COLO668 (cell line): ENCODE data around the gene KRTAP5-6.

Source experiments
- DNase-seq: peaks from one replicate; lab custom pipeline; 2025; ENCODE audit not compliant: unreplicated experiment; lab: John Stamatoyannopoulos, UW

KRTAP5-6 gene

GRCh38 chr11:1732418-1733008 lies 35.5 kb downstream of the KRTAP5-6 start:
- no peak for DNase-seq

DNA sequence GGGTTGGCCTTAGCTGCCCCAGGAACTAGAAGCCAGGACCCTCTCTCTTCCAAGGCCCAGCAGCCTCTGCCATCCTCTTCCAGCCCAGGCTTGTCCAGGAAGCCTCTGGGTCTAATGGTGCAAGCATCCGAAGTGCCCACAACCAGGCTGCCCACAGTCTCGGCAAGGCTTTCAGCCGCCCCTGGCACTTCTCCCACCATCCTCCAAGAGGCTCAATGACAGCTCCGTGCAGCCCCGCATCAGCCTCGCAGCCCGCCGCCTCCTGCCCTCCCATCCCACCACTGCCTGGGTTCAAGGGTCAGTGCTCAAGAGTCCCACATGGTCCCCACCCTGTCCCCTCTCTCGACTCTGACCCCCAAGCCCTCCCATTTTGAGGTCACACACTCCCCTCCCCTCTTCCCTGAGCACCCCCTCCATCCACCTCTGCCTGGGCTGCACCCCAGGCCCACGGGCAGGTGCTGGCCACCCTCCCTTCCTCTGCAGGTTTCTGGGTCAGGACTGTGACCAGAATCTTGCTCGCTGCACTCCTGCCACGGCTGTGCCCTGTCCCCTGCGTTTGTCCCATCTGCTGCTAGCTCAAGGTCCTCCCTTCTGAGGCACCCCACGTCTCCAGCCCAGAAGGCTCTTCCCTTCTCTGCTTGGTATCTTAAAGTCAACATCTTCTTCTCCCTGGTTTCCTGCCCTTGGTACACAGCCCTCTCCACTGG lies 36.2 kb downstream of the KRTAP5-6 start:
- no peak for DNase-seq

GRCh38 chr11:1733716-1734640 lies 37.0 kb downstream of the KRTAP5-6 start:
- no peak for DNase-seq

GRCh38 chr11:1734641-1735081 lies 37.7 kb downstream of the KRTAP5-6 start:
- DNase-seq, result no peak

DNA sequence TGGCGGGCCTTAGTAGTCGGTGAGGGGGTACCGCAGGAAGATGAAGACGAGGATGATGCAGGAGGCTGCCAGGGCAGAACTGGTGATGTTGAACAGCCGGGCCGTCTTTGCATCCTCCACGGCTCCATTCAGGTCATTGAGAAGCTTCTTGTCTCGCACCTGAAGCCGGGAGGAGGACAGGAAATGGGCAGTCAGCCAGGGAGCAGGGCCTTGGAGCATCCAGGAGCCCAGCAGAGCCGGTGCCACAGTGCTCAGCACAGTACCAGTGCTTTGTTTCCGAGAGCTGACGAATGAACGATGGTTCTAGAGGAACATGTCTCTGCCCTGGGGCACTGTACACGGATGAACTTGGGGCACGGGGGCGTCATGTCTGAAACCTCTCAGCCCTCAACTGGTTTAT lies 38.3 kb downstream of the KRTAP5-6 start:
- no peak for DNase-seq

DNA sequence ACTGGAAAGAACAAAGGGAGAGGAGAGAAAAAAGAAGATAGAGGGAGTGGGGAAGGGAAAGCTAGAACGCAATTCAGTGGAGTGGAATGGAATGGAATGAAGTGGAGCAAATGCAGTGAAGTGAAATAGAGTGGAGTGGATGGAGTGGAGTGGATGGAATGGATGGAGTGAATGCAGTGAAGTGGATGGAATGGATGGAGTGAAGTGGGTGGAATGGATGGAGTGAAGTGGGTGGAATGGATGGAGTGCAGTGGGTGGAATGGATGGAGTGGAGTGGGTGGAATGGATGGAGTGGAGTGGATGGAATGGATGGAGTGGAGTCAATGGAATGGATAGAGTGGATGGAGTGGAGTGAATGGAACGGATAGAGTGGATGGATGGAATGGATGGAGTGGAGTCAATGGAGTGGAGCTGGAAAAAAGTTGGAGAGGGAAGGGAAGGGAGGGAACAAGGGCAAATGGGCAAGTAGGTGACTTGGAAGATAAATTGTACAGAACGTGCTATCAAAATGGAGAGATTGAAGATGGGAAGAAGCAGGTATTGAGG lies 39.5 kb downstream of the KRTAP5-6 start:
- DNase-seq, result no peak

DNA sequence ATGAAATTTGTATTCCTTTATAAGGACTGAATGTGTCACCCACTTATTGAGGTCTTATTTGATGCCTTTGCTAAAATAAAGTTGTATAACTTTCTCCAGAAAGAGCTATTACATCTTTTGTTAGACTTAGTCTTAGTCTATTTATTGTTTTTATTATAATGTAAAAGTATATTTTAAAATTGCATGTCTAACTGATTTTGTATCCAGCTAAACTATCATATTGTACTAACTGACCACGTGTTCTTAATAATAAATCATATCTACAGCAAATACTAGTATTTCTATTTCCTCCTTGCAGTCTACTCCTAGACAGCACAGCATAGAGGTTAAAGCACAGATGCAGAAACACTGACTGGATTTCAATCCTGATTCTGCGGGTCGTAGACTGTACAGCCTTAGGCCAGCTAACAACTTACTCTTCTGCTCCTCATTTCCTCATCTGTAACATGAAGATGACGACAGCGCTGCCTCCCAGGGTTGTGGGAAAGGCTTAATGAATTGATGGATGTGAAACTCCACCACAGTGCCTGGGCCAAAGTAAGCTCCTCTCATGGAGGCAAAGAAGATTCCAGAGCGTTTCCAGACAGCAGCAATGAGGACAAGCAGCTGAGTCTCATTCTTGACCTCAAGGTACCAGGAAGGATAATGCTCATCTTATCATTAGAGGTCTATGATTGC lies 40.2 kb downstream of the KRTAP5-6 start:
- no peak for DNase-seq

GRCh38 chr11:1738380-1738779 lies 41.4 kb downstream of the KRTAP5-6 start:
- DNase-seq, result no peak

GRCh38 chr11:1739576-1739975 lies 42.6 kb downstream of the KRTAP5-6 start:
- no peak for DNase-seq

GRCh38 chr11:1740786-1741530 lies 44.0 kb downstream of the KRTAP5-6 start:
- DNase-seq, result no peak

GRCh38 chr11:1741741-1742140 lies 44.7 kb downstream of the KRTAP5-6 start:
- DNase-seq, result no peak

DNA sequence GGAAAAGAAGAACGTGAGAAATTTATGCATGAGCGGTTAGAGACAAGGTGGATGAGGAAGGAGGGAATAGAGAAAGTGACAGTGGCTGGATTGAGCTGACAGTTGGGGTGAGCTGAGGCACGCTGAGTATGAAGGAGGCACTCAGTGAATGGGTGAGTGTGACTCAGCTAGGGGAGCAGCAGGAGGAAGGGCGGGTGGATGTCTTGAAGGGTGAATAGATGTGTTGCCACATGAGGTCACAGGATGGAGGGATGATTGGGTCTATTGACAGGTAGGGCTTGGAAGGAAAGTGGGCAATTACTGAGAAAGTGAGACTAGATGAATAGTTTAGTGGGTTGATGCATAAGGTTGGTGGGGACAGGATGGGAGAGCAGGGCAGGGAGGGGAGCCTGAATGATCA lies 45.4 kb downstream of the KRTAP5-6 start:
- DNase-seq, result no peak

DNA sequence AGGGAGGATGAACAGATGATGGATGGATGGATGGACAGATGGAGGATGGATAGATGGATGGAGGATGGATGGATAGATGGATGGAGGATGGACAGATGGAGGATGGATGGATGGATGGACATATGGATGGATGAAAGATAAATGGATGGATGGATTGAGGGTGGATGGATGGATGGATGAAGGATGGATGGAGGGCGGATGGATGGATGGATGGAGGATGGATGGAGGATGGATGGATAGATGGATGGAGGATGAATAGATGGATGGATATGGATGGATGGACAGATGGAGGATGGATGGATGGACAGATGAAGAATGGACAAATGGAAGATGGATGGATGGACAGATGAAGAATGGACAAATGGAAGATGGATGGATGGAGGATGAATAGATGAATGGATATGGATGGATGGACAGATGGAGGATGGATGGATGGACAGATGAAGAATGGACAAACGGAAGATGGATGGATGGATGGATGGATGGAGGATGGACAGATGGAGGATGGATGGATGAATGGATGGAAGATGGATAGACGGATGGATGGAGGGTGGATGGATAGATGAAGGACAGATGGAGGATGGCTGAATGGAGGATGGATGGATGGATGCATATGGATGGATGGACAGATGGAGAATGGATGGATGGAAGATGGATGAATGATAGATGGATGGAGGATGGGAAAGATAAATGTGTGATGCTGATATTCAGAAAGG lies 46.0 kb downstream of the KRTAP5-6 start:
- DNase-seq, result no peak

- no peak for DNase-seq
Observed at GRCh38 chr11:1743585-1744136, 46.7 kb downstream of the KRTAP5-6 start.

DNA sequence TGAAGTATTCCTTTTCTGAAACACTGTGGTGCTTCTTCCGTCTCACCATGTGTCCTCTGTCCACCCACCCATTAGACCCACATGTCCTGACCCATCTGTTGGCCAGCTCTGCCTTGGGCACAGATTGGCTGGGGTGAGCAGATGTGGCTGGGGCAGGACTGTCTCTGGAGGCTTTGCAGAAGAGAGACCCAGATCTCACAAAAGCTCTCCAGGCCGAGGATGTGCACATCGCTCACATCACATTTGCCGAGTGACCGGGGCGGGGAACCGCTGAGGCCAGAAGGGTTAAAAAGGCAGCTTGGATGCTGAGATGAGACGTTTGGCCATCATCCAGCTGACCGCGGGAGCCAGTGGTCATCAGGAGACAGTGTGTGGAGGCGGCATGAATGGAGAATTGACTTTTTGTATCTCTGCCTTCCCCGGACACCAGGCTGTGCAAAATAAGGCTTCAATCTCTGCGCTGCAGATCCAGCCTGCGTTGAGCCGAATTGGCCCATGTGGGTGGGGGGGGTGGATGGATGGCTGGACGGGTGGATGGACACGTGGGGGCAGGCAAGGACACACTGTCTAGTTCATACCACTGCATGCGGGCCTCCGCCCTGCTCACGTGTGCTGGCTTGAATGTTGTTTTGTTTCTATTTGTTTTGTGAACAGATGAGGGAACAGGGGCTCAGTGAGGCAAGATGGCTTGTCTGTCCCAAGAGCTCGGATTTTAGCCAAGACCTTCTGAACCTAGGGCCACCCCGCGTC lies 47.3 kb downstream of the KRTAP5-6 start:
- no peak for DNase-seq

DNA sequence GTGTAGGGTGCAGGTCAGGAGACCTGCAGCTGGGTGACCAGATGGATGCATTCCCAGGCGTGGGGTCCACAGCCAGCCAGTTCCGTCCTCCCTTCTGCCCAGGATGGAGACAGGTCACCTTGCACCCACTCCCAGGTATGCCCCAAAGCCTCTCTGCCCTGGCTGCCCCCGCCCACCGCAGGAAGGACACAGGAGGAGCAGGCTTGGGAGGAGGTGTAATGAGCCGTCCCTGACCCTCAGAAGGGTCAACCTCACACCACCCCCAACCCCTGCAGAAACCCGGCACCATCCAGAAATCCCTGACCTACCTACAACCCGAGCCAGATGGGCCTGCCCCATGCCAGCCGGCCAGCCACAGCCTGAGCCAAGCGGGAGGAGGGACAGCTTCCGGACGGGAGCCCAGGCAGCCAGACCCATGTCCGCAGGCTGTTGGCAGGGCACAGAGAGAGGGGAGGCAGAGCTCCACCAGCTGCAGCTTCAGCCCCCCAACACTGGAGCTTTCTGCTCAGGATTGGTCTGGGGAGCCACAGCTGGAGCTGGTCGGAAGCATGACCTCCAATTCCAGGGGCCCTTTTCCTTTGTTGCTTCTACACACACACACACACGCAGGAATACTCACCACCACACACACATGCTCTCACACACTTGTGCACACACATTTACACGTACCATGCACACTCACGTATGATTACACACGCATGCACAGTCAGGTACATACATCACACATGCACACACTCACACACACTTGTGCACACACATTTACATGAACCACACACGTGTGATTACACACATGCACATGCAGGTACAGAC lies 48.1 kb downstream of the KRTAP5-6 start:
- no peak for DNase-seq

- no peak for DNase-seq
Observed at GRCh38 chr11:1745701-1746320, 48.8 kb downstream of the KRTAP5-6 start.
